Epithelial cell of prostate (primary cell): ENCODE data around the gene RABL6.

ENCODE experiments used
- DNase-seq: peaks from one replicate; pipeline ENCODE4 v3.0.0-alpha.2; 2011; ENCODE audit warnings: low read depth, low spot score
- H3K27ac ChIP-seq: fragments of 450-650 bp; 2 replicates; pipeline ENCODE4 v1.5.1; 2017; ENCODE audit warnings: mild to moderate bottlenecking

Gene RABL6

DNA sequence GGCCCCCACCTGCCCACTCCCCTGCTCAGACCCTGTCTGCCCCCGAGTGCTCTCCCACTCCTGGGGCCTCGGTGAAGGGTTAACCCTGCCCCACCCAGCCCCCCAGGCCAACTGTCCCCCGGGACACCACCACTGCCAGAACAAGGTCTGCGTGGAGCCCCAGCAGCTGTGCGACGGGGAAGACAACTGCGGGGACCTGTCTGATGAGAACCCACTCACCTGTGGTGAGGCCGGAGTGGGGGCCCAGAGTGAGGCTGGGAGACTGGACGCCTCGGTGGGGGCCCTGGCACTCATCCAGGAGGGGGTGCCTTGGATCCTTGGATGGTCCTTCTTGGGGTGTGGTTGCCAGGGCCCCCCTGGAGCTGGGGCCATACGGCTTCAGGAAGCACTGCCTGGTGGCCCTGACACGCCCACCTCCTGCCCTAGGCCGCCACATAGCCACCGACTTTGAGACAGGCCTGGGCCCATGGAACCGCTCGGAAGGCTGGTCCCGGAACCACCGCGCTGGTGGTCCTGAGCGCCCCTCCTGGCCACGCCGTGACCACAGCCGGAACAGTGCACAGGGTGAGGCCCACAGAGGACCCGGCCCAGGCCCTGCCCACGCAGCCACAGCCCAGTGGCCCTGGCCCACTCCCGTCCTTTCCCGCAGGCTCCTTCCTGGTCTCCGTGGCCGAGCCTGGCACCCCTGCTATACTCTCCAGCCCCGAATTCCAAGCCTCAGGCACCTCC, 46.5 kb downstream of the RABL6 start:
- H3K27ac ChIP-seq: no peak overlapping the region
- DNase-seq: no peak

DNA sequence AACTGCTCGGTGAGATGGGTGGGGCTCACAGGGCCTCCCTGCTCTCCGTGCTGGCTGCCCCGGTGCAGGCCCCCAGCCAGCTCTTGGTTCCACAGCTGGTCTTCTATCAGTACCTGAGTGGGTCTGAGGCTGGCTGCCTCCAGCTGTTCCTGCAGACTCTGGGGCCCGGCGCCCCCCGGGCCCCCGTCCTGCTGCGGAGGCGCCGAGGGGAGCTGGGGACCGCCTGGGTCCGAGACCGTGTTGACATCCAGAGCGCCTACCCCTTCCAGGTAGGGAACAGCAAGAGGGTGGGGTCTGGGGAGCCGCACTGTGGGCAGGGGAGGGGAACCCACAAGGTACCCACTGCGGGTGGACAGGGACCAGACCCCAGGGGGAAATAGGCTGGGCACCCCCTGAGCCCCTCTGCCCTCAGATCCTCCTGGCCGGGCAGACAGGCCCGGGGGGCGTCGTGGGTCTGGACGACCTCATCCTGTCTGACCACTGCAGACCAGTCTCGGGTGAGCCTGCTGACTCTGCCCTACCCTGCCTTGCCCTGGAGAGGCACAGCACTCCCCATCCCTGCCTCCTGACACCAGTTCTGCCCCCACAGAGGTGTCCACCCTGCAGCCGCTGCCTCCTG, 47.2 kb downstream of the RABL6 start:
- DNase-seq: no peak
- no peak overlapping the region for H3K27ac ChIP-seq

DNA sequence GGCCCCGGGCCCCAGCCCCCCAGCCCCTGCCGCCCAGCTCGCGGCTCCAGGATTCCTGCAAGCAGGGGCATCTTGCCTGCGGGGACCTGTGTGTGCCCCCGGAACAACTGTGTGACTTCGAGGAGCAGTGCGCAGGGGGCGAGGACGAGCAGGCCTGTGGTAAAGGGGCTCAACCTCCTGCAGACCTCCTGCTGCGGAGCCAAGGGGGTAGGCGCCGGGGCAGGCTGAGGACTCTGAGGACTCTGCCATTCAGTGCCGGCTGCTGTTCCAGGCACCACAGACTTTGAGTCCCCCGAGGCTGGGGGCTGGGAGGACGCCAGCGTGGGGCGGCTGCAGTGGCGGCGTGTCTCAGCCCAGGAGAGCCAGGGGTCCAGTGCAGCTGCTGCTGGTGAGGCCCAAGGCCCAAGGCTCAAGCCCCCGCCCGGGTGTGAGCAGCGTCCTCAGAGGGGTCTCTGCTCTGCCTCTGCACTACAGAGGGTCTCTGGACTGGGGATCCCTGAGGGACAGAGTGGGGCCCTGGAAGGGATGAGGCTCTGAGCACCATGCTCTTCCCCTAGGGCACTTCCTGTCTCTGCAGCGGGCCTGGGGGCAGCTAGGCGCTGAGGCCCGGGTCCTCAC, 47.8 kb downstream of the RABL6 start:
- no peak for DNase-seq
- no peak overlapping the region for H3K27ac ChIP-seq

DNA sequence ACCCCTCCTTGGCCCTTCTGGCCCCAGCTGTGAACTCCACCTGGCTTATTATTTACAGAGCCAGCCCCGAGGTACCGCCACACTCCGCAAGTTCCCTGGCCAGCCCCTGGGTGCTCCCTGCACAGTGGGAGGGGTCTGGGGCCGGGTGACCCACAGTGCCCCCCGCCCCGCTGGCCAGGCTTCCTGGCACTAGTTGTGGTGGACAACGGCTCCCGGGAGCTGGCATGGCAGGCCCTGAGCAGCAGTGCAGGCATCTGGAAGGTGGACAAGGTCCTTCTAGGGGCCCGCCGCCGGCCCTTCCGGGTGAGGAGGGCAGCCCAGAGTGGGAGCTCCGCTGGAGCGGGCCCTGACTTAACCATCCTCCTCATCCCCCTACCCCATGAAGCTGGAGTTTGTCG, 48.3 kb downstream of the RABL6 start:
- DNase-seq: no peak
- H3K27ac ChIP-seq: no peak overlapping the region

DNA sequence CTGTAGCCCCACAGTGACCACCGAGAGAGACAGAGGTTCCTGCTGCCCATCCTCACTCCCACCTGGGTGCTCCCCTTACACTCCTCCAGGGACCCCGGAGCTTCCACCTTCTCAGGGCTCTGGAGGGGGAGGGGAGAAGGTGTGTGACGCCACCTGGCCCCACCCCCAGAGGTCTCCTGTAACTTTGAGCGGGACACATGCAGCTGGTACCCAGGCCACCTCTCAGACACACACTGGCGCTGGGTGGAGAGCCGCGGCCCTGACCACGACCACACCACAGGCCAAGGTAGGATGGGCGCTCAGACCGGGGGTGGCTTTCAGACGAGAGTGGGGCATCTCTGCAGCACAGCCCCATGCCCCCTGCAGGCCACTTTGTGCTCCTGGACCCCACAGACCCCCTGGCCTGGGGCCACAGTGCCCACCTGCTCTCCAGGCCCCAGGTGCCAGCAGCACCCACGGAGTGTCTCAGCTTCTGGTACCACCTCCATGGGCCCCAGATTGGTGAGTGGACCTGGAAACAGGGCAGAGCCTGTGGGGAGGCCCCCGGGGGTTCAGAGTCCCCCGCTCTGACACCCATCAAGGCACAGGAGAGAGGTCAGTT, 48.9 kb downstream of the RABL6 start:
- DNase-seq: no peak
- H3K27ac ChIP-seq: no peak overlapping the region

DNA sequence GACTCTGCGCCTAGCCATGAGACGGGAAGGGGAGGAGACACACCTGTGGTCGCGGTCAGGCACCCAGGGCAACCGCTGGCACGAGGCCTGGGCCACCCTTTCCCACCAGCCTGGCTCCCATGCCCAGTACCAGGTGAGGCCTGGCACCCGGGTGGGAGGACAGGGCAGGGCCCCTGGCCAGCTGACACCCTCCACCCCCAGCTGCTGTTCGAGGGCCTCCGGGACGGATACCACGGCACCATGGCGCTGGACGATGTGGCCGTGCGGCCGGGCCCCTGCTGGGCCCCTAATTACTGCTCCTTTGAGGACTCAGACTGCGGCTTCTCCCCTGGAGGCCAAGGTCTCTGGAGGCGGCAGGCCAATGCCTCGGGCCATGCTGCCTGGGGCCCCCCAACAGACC, 49.4 kb downstream of the RABL6 start:
- H3K27ac ChIP-seq: no peak overlapping the region
- no peak for DNase-seq

DNA sequence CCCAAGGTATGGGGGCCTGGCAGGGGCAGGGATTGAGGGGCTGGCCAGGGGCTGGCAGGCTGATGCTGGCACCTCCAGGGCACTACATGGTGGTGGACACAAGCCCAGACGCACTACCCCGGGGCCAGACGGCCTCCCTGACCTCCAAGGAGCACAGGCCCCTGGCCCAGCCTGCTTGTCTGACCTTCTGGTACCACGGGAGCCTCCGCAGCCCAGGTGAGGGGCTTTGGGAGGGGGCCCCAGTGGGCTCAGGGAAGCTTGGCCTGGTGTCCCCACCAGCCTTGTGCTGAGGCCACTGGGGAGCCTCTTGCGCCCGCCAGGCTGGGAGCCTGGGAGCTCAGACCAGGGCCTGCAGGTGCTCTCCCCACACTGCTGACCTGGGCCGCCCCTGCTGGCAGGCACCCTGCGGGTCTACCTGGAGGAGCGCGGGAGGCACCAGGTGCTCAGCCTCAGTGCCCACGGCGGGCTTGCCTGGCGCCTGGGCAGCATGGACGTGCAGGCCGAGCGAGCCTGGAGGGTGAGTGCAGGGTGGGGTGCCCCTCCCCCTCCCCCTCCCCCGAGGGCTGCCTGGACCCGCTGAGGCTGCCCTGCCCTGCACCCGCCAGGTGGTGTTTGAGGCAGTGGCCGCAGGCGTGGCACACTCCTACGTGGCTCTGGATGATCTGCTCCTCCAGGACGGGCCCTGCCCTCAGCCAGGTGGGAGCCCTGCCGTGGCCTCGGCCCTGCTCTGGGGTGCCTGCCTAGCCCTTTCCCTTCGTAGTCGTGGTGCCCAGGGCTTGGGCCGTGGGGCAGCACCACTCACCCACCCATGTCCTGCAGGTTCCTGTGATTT, 50.0 kb downstream of the RABL6 start:
- H3K27ac ChIP-seq: no peak overlapping the region
- no peak for DNase-seq

DNA sequence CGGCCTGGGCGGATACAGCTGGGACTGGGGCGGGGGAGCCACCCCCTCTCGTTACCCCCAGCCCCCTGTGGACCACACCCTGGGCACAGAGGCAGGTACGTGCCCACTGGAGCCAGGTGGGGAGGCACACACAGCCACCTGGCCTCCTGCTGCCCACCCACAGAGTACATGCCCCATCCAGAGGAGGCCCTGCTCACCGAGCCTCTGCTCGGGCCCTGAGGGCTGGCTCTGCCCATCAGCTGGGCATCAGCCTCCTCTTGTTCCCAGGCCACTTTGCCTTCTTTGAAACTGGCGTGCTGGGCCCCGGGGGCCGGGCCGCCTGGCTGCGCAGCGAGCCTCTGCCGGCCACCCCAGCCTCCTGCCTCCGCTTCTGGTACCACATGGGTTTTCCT, 50.7 kb downstream of the RABL6 start:
- DNase-seq: no peak
- no peak overlapping the region for H3K27ac ChIP-seq

DNA sequence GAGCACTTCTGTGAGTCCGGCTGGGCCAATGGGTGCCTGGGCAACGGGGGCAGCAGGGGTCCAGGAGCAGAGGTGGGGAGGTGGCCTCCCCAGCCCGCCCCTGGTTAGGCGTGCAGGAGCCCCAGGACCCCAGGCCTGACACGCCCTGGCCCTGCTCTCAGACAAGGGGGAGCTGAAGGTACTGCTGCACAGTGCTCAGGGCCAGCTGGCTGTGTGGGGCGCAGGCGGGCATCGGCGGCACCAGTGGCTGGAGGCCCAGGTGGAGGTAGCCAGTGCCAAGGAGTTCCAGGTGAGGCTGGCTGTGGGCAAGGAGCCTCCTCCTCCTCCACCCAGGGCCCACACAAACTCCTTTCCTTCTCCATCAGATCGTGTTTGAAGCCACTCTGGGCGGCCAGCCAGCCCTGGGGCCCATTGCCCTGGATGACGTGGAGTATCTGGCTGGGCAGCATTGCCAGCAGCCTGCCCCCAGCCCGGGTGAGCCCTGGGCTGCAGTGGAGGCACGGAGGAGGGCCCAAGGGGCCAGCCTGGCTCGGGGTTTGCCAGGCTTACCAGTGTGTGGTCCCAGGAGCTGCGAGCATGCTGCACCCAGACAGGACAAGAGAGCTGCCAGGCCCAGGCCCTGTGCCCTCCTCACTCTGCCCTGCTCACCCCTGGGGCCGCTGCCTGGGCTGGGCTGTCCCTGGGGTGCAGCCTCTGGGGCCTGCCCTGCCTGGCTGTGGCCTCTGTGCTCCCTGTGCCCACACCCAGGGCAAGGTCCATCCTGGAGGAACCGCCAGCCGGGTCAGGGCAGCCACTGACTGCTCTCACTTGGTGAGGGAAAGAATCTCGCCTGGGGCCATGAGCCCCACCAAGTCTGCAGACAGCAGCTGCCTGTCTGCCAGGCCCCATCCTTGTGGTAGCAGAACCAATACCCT, 51.4 kb downstream of the RABL6 start:
- DNase-seq: no peak
- H3K27ac ChIP-seq: no peak overlapping the region

DNA sequence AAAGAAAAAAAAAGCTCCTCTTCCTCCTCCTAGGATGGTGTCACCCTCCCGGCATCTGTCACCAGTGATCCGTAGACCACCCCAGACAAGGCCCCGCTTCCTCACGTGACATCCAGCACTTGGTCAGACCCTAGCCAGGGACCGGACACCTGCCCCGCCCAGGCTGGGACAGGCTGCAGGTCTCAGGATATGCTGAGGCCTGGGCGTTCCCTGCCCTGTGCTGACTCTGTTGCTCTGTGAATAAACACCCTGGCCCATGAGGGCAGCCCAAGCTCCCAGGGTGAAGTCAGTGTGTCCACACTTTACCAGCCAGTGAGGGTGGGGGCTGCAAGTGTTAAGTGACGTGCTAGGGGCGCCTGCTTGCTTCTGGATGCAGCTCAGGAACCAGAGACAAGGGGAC, 52.8 kb downstream of the RABL6 start:
- no peak overlapping the region for H3K27ac ChIP-seq
- no peak for DNase-seq

DNA sequence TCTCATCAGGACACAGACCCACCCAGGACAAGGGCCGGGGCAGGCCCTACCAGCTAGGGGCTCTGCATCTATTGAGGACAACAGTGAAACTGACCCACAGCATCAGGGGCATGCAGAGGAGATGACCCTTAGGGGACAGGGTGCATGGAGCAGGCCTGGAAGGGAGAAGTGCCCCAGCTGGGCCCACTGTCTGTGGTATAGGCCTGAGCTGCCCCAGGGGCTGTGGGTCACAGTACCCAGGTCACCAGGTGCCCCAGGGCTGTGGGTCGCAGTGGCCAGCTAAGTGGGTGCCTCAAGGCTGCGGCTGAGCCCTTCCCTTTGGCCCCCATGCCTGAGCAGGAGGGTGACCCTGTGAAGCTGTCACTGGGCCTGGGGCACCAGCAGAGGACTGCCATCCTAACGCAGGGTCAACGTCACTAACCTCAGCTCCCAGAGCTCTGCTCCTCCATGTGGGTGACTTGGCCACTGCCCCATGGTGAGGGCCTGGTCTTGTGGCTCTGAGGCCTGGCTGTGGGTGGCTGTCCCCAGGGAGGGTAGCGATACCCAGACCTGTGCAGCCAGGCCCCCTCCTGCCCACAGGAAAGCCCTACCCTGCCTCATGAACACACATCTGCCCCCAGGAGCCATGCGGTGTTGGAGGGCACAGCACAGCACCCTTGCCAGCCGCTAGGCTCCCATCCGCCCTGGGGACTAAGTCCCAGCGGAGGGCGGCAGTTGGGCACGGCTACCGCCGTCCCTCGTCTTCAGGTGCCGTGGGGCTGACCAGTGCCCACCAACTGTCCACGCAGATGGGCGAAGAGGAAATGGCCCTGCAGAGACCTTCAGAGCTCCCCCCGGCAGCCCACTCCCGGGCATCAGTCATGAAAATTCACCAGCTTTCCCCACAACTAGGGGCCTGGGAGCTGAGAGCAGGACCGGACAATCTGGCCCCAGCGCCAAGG, 53.5 kb downstream of the RABL6 start:
- H3K27ac ChIP-seq: no peak overlapping the region
- DNase-seq: no peak

DNA sequence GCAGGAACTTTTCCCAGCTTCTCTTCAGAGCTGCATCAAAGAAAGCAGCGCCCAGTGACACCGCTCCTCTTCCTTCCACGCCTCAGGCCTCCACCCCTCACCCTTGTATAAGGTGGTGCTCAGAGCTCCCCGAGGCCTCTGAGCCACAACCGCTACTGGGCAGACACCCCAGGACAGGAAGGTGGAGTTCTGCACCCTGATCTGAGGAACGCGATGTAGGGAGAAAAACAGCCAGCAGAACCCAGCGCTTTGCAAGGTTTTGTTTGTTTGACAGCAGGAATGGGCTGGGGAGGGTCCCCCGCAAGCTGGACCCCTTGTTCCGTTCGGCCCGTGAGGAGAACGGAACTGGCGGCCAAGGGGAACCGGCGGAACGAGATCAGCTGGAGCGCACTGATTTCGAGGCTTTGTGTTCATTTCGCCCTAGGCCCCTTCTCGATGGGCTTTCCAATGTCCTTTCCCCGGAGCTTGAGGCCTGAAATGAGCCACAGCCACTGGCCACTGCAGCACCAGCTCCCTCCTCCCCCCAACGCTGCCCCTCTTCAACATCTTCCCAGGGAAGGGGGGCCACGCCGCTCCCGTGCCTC, 54.2 kb downstream of the RABL6 start:
- no peak for DNase-seq
- H3K27ac ChIP-seq: no peak overlapping the region

DNA sequence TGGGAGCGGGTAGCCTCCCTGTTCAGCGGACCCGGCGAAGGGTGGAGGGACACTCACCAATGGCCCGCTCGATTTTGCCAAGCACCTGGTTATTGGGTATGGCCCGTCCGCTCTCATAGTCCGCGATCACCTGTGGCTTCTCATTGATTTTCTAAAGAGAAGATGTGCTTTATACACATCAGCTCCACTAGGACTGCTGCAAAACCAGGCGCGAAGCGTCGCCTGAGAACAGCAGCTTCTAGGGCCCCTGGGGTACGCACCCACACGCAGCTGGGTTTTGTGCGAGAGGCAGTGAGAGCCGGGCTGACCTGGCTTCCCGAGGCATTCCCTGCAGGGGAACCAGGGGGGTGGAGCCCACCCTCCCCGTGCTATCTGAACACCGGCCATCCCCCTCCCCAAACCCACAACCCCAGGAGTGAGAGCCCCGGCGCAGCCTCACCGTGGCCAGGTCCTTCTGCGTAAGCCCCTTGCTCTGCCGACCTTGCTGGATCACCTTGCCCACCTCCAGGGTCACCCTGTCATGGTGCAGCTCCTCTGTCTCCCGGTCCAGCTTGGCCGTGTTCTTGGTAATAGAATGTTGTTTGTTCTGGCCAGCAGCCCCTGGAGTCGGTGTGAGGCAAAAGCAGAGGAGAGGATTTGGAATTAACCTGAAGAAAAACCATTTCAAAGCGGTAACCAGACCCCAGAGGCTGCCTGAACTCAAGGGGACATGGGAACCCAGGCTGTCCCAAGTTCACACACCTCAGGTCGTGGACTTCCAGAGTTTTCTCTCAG, 55.3 kb downstream of the RABL6 start:
- DNase-seq: no peak
- no peak overlapping the region for H3K27ac ChIP-seq

DNA sequence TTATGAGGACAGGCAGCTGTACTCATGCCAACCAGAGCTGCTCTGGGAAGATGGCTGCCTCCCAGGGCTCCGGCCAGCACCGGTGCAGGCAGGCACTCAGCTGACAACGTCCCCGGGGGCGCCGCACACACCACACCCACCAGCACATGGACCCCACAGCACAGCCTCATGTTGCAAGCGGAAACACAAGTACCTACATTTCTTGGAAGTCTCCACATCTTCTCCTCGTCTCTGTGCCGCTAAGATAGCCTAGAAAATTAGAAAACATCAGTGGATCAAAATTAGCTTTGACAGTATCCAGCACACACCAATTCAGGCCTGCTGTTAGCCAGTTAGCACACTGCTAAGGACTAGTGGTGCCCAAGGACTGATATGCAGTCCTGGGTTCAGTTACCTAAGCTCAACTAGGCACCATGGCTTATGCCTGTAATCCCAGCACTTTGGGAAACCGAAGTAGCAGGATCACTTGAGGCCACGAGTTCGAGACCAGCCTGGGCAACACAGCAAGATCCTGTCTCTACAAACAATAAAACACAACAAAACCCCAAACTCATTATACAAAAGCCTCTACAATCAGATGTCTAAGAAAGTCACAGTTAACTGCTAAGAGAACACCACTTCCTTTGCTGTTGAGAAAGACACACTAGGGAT, 56.0 kb downstream of the RABL6 start:
- DNase-seq: no peak

DNA sequence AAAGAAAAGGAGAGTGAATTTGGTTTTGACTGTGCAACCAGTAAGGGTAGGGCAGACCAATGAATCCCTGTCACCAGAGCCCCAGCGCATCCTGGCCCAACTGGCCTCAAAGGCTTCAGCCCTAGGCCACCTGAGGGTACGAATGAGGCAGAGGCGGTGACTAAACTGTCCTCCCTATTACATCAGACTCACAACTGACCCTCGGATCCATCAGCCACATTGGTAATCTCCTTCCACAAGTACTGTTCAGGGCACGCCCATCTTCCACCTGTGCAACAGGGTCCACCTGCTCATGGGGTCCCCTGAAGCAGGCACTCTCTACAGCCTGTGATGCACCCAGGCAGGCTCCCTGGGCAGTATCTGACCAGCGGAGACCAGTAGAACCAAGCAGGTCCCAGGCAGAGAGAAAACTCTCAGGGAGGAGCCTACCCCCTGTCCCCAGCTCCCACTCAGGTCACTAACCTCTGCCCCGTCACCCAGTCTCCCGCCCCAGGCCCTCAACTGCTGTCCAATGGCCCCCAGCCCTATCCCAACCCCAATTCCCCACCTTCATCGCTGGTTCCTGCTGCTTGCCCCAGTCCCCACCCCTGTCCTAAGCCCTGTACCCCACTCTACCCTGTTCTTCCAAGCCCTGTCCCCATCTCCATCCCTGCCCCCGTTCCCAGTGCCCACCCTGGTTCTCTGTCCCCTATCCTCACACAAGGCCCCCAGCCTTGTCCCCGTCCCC, 57.5 kb downstream of the RABL6 start:
- H3K27ac ChIP-seq: peak overlapping the region; percentile 60
- no peak for DNase-seq

More for the DNA sequence above, 56.0 kb downstream of the RABL6 start:
- peak overlapping the region; percentile 60 for H3K27ac ChIP-seq

DNA sequence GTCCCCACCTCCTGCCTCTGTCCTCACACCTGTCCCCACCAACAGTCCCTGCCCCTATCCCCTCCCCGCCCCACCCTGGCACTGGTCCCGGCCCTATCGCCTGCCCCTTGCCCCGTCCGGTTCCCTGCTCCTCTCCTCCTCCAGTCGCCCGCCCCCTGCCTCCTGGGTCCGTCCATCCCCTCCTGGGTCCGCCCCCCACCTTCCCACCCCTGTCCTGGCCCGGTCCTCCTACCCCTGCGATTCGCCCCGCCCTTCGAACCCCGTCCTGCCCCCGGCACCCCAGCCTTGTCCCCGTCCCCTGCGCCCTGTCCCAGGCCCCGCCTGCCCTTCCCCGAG, 58.0 kb downstream of the RABL6 start:
- DNase-seq: no peak
- H3K27ac ChIP-seq: peak overlapping the region; percentile 60
